Measurements from ENCODE around the gene AMMECR1.
"Not testable (repeated sequence)": the region's sequence is repeated elsewhere in the genome, so short reads cannot be mapped to it uniquely, and the experiment has no call there.

AMMECR1 gene

DNA sequence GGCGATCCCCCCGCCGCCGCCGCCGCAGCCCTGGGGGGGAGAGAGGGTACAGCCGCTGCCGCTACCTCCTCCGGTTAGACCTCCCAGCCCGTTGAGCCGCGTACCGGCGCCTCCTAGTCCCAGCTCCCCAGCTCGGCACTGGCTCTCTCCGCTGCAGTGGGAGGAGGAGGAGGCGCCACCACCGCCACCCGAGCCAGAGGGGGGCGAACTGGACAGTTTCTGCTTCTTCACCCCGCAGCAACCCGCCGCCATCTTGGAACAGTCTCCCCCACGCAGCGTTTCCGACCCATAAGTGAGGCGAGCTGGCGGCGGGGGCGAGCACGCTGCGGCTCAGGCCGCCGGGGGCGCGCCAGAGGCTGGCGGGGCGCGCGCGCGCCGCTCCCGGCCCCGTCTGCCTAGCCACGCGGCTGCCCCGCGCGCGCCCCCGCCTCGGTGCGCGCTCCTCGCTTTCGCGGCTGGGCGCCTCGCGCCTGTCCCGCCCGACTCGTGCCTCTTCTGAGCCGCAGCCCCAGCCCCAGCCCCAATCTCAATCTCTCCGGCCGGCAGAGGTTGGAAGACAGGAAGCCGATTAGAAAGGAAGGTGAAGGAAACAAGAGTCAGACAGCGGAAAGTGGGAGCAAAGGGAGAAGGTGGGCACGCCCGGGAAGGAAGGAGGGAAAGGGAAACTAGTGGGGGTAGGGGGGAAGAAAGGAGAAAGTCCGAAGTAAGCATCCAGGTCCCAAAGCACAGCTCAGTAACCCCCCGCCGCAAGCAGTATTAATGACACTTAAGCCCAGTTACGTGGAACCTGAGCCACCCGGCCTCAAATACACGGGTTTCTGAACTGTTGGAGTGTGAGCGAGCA is at the start of gene AMMECR1:
Gene AMMECR1 (minus strand): TSS at position 266 of the 844 bp plus-strand sequence. CDS start 14 bp downstream, at position 252.
- DNase-seq: peak; percentile 77

GRCh38 chrX:110363244-110363643 is 45.4 kb upstream of the AMMECR1 start:
- DNase-seq: no peak

DNA sequence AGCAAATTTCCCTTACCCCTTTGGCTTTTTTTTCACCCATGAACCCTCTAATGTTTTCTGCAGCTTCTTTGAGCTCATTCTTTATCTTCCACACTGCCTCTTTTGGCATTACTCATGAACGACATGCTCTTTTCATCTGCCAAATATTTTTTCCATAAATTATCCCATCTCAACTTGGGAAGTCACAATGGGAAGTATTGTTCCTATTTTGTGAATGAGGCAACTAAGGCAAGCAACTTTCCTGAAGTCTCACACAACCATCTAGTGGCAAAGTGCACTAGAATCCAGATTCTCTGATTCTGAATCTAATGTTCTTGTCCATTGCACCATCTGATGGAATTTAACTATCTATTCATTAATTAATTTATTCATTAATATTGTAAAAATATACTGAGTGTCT is 41.4 kb upstream of the AMMECR1 start:
- no peak for DNase-seq

GRCh38 chrX:110358548-110358947 is 40.7 kb upstream of the AMMECR1 start, which contains the start of gene RTL9:
Gene RTL9, plus strand, starts transcription at chrX:110358848. Its CDS starts 91,770 bp downstream, at chrX:110450618.
- no peak for DNase-seq

DNA sequence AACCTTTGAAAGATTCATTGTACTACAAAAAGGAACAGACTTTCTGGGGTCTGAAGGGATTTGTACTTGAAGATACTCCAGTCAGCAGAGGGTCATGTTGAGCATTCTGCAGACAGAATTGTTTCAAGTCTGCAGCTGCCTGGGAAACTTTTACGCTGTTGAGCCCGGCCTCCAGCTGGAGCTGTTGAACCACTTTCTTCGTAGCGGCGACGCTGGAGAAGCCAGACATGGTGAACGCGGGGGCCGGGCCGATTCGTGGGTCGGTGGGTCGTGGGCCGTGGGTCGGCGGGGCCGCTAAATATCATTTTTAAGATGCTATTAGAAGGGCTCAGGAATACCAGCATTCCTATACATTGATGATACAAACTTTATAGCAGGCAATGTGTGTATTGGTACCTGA is 28.8 kb upstream of the AMMECR1 start:
- no peak for DNase-seq

- DNase-seq: no peak
These were observed 23.5 kb upstream of the AMMECR1 start for GRCh38 chrX:110341189-110342035.

DNA sequence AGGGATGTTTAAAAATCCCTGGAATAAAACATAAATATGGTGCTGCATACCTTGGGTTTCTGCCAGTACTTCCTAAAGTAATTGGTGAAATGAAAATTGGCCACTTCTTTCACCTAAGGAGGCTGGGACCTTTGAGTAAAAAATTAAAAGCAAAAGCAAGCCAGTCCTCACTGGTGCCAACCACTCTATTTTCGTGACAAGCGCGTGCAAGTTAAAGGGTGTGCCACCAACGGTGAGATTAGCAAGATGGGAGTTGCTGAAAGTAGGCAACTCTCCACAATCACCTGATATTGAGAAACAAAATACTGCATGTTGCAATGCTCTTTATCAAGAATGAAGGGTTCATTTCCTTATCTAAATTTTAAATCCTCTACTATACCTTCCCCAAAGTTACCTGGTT is 21.1 kb upstream of the AMMECR1 start:
- no peak for DNase-seq

DNA sequence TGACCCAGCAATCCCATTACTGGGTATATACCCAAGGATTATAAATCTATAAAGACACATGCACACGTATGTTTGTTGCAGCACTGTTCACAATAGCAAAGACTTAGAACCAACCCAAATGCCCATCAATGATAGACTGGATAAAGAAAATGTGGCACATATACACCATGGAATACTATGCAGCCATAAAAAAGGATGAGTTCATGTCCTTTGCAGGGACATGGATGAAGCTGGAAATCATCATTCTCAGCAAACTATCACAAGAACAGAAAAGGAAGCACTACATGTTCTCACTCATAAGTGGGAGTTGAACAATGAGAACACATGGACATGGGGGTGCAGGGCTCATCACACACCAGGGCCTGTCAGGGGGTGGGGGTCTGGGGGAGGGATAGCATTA is 15.6 kb upstream of the AMMECR1 start:
- not testable (repeated sequence) for DNase-seq

DNA sequence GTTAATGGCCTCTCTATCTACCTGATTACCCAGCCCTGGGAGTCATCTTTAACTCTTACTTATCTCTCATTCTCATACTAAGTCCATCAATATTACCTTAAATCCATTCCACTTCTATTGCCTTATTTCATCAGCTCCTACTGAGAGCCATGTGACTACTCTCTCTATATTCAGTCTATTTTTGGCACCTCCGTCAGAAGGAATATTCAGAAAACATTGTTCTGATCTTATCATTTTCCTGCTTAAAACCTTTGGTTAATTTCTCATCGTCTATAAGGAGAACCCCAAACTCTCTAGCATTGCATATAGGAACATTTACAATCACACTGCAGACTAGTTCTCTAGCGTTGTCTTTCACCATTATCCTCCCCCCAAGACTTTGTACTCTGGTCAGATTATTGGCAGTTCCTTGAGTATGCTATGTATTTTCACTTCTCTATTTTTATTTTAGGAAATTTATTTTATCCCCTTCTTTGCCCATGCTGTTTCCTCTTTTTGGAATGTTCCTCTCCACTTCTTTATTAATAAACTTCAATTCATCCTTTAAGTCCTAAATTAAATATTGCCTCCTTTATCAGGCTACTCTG is 13.7 kb upstream of the AMMECR1 start:
- DNase-seq: no peak

- not testable (repeated sequence) for DNase-seq
These were observed 10.7 kb upstream of the AMMECR1 start for GRCh38 chrX:110328613-110329012.

DNA sequence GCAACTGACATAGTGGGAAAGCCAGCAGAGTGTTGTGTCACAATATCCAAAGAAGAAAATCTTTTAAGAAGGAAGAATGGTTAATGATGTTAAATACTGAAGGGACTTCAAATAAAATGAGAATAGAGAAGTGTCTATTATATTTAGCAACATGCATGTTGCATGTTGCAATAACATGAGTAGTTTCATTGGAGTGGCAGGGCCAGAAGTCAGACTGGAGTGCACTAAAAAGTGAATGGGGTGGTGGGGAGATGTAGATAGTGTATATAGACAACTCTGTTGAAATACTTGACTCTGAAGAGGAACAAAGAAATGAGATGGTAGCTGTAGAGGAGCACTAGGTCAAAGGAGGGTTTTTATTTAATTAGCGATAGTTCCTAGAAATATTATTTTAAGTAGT is 9.5 kb upstream of the AMMECR1 start:
- no peak for DNase-seq

DNA sequence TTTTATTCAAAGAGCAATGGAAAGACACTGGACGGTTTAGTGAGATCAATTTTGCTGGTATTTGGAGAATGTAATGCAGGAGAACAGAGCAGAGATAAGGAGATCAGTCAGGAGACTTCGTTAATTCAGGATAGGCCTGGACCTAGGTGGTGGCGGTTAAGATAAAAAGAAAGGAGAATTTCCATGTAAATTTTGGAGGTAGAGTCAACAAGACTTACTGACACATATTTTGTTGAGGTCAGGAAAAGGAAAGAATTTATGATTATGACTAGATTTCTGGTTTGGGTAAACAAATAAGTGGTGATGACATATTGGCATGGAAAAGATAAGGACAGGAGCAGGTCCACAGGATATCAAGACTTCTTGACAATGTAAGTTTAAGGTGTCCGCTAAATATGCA is 8.8 kb upstream of the AMMECR1 start:
- no peak for DNase-seq

DNA sequence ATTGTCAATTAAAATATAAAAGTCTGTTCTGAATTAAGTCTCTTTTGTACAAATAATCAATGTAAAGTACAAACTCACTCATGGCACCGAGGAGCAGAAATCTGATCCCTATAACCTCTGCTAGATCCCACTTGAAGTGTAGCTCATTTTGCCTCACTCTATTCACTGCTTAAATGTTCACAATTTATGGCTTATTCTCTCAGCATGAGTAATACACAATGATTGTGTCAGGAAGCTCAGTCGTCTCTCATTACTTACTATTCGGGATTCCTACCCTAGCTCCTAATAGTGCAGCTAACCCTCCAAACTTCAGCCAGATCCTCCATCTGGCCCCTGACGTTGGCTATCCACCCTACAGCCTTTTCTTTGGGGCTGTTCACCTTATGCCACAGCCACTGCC is 4.7 kb upstream of the AMMECR1 start:
- DNase-seq: no peak

DNA sequence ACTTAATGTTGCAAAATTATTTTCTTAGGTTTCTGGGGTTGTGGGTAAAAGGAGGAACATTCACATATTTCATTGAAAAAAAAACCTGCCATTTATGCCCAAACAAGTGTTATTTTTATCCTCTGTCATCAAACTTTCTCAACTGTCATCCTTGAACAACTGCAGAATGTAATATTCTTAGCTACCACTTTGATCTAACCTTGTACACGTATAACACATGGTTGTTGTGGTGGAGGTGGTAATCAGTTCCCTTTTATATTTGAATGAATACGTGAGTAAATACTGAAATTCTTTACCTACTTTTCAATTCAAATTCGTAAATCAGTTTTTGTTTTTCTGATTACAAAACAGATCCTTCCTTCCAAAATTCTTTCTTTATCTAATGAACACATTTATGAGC is 3.8 kb upstream of the AMMECR1 start:
- DNase-seq: no peak

DNA sequence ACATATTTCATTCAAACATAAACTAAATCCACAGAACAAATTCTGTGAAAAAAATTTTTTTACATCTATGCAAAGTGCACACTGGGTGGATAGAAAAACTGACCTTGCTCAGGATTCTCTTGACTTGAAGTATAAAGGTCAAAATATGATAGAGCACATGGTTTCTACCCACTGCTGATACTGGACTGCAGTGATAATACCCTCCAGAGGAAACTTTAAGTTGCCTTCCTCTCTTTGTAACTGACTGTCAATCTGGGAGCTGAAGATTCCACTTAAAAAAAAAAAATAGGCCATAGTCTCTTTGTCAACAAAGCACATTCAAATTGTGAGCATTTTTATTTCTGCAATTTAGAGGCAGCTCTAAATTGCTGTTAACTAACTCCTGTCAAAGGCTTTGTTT is 3.2 kb upstream of the AMMECR1 start:
- DNase-seq: no peak

- DNase-seq: no peak
These were observed 2.6 kb upstream of the AMMECR1 start for GRCh38 chrX:110320381-110320987.

GRCh38 chrX:110318664-110318968 is 731 bp upstream of the AMMECR1 start:
- no peak for DNase-seq

- DNase-seq: peak; percentile 6
These were observed 645 bp downstream of the AMMECR1 start for GRCh38 chrX:110317061-110317819.

DNA sequence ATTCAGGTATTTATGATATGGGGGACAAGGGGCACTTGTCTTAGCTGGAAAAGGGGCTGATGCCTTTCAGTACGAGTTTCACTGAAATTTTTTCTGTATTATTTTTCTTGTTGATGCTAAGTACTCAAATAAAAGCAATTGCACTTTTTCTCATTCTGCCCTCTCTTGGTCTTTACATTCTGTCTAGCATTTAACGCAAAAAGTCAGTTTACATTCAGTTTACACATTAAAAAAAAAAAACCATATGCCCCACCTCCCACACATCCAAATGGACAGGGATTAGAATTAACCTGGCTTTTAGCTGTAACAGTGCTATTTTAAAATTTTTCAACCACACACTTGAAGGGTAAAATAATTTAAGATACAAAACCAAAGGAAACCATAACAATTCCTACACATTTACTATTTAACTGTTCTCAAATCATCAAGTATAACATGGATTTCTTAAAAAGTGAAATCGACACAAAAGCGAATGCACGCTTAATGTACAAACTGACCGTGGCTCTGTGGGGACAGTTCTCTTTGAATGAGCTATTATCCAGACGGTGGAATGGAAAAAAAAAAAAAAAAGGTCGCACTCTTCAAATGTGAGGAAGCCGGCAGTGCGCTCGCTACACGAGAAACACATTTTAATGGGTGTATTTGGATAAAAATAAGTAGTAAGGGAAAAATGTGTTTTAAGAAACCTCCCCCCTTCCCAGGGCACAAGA is 1.4 kb downstream of the AMMECR1 start:
- no peak for DNase-seq

GRCh38 chrX:110315551-110315950 is 2.3 kb downstream of the AMMECR1 start:
- no peak for DNase-seq

DNA sequence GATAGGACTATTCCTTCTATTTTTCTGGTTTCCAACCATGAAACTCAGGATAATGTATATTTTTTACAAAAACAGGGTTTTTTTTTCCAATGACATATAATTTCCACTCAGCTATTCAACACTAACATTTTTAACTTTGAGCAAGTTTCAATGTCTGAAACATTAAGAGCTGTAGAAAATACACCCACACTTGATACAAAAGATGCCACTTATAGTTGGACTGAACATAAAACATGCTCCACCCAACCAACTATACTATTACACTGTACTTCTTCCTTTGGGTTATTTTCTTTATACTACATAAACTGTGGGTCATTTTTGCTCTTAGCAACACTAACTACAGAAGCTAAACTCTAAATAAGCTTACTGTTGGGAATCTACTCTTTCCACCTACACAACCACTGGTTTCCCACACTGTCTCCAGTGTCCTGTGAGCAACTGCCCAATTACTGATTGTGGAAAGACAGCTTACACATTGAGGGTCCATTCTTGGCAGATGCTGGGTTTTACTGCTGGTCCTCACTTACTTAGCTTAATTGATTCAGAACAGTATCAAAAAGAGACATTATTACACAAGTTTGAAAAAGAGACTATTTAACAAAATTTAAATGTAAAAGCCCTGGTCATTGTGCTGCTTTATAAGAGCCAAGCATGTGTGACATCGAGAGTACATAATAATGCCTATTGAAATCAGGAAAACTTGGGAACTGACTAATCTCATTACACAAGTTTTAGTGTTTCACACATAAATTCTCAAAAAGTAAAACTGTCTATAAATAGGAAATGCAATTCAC is 6.3 kb downstream of the AMMECR1 start:
- DNase-seq: no peak
